Psoas muscle (tissue), 8 donors: ENCODE data around the gene THBS3. TPM values are rescaled to one million over a fixed set of nuclear protein-coding genes. Genes with fewer than 3 reads are reported as not detected.

ENCODE experiments used
- ATAC-seq, 4 donors: fragments of 200-7000 bp; cut with Tn5 transposase; one replicate each; pipeline ENCODE4 v1.9.1; 2020; ENCODE audit warnings: moderate library complexity in 3 of 4, mild to moderate bottlenecking in 2 of 4
- DNase-seq, 2 donors: peaks; one replicate each; pipeline ENCODE4 v3.0.0-alpha.2; 2020
- H3K27ac ChIP-seq: fragments of 200-600 bp; one replicate; pipeline ENCODE4 v1.8.0; 2022
- H3K27me3 ChIP-seq, 3 donors: fragments of 200-600 bp in 1 of 3; one replicate each; pipeline versions ENCODE4 v1.6.1 to v1.8.0; 2013 to 2022; ENCODE audit warnings: low read length in 2 of 3, mild to moderate bottlenecking in 2 of 3, moderate library complexity in 1 of 3; ENCODE audit not compliant: insufficient read depth in 3 of 3
- H3K36me3 ChIP-seq, 2 donors: fragments of 200-600 bp in 1 of 2; one replicate each; pipeline versions ENCODE4 v1.6.1 to v1.8.0; 2013 to 2022; ENCODE audit warnings: low read depth in 1 of 2, mild to moderate bottlenecking in 1 of 2, moderate library complexity in 1 of 2; ENCODE audit not compliant: insufficient read depth in 1 of 2
- H3K4me1 ChIP-seq: fragments of 200-600 bp; one replicate; pipeline ENCODE4 v1.8.0; 2022
- H3K4me3 ChIP-seq: fragments of 200-600 bp; one replicate; pipeline ENCODE4 v1.8.0; 2022; ENCODE audit warnings: mild to moderate bottlenecking
- H3K9me3 ChIP-seq: fragments of 200-600 bp; one replicate; pipeline ENCODE4 v1.8.0; 2022
- CTCF ChIP-seq: fragments of 200-600 bp; IDR thresholded peaks from one replicate; pipeline ENCODE4 v1.8.0; 2022; ENCODE audit warnings: antibody characterized with exemption
- WGBS, 3 donors: extraction: QIAGEN DNeasy Blood & Tissue Kit; methylation state at CpG; one replicate each; pipeline versions ENCODE4 v1.1.6 to v1.1.7; 2013; 5-methylcytosine and 5-hydroxymethylcytosine counted together
- intact Hi-C, 2 donors: fragments of 100-400 bp; cut with DNase I; formaldehyde crosslinking; loops; one replicate each; pipeline versions ENCODE4 v1.11.0 to v1.14.2; 2022
- polyA plus RNA-seq, 3 donors: library from polyadenylated mRNA; stranded (reverse); fragments of 200-250 nt; gene quantifications; one replicate each; pipeline ENCODE4 v1.2.3, GENCODE V29; 2013
- total RNA-seq, 4 donors: library from RNA; stranded (reverse); fragmentation: NEBNext Ultra II Directional in 2 of 4; extraction: Animal tissue kit (Norgen Biotek cat#: 25700) in 2 of 4; gene quantifications; one replicate each; pipeline versions ENCODE4 v1.2.1 to v1.2.4, GENCODE V29; 2021 to 2023
- donor health status: healthy with polysubstance abuse.
- donor health status: DM: no; HTN: no; CAD: no; lungs with moderate emphysema.
- donor health status: Bipolar disorder and iron deficiency.
- donor health status: healthy.
- donor health status: DM: yes; HTN: yes; CAD: no.
- donor health status: DM: no; HTN: no; CAD: no.
- donor health status: DM: no; HTN: no; CAD: no.
- donor health status: DM: yes; HTN: yes; CAD: no.

The THBS3 gene
- total and polyA plus RNA-seq, 7 donors: 2.8 to 8.1 (median 3.5) TPM

- Histone ChIP-seq H3K4me3 (peak overlapping the region; percentile 69), H3K9me3 (no peaks in the 10 kb centered on the region), H3K36me3 (peaks cover 0 to 23% of the 10 kb centered on the region in 2 donors), H3K27ac (peak overlapping the region; percentile 91), H3K4me1 (peaks cover 16% of the 10 kb centered on the region), H3K27me3 (no peaks in the 10 kb centered on the region)
- TF ChIP-seq CTCF: peak; percentile 28
- 0% methylated on average over 49 to 53 of the region's 53 CpGs for WGBS, 3 donors
- ATAC-seq (peak; percentile 93 to 95 (median 94)), DNase-seq (peak; percentile 97 to 98)
- intact Hi-C loops: no loop called here
Observed at GRCh38 chr1:155244368-155245162, 36.9 kb upstream of the THBS3 start.

DNA sequence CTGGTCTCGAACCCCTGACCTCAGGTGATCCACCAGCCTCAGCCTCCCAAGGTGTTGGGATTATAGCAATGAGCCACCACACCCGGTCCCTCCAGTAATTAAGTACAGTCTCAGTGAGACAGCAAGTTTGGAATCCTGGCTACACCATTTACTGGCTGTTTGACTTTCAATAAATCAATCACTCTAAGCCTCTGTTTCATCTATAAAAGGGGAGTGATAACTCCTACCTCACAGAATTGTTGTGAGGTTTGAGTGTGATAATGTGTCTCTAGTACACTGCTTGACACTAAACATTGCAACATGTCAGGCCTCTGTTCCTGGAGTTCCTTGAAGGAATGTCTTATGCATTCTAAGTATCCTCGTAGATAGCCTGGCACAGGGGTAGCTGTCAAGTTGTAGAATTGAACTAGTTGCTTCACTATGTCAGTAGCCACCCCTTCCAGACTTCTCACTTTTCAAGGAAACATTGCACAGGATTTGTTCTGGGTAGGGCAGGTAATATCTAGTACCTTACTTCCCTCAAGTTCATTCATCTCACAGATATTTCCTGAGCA is 35.2 kb upstream of the THBS3 start:
- ATAC-seq: no peak
- intact Hi-C loops: no loop called here
- TF ChIP-seq CTCF: no peak
- Histone ChIP-seq H3K4me3 (peak overlapping the region; percentile 69), H3K27ac (peak overlapping the region; percentile 91), H3K27me3 (no peaks in the 10 kb centered on the region), H3K9me3 (no peaks in the 10 kb centered on the region), H3K4me1 (peaks cover 16% of the 10 kb centered on the region), H3K36me3 (peaks cover 0 to 14% of the 10 kb centered on the region in 2 donors)
- no peak for DNase-seq
- WGBS, 3 donors: 66 to 90% (median 73%) methylated on average over 3 of the region's 3 CpGs

DNA sequence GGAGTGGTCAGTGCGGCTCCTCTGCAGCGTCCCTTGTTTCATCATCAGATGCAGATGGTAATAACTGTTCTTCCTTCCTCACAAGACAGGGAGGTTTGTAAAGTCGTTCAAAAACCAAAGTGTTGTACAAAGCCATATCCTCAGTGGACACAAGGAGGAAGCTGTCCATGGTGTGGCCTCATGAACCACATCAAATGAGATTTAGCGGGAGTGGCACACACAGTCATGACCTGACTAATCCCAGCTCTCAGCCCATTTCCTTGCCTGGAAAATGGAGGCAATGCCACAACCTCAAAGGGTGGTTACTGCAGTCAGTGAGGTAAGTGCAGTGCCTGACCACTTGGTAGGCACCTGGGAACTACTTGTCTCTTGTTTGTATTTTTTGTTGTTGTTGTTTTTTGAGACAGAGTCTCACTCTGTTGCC is 34.2 kb upstream of the THBS3 start:
- ATAC-seq (no peak), DNase-seq (no peak)
- no peak for TF ChIP-seq CTCF
- H3K4me3 ChIP-seq: no peak overlapping the region
- peaks cover 16% of the 10 kb centered on the region for H3K4me1 ChIP-seq
- no peaks in the 10 kb centered on the region for H3K9me3 ChIP-seq
- intact Hi-C loops: no loop called here
- 59 to 67% (median 61%) methylated on average over 4 of the region's 4 CpGs for WGBS, 3 donors
- H3K27ac ChIP-seq: no peak overlapping the region
- no peaks in the 10 kb centered on the region for H3K27me3 ChIP-seq
- peaks cover 2 to 12% of the 10 kb centered on the region in 2 donors for H3K36me3 ChIP-seq

DNA sequence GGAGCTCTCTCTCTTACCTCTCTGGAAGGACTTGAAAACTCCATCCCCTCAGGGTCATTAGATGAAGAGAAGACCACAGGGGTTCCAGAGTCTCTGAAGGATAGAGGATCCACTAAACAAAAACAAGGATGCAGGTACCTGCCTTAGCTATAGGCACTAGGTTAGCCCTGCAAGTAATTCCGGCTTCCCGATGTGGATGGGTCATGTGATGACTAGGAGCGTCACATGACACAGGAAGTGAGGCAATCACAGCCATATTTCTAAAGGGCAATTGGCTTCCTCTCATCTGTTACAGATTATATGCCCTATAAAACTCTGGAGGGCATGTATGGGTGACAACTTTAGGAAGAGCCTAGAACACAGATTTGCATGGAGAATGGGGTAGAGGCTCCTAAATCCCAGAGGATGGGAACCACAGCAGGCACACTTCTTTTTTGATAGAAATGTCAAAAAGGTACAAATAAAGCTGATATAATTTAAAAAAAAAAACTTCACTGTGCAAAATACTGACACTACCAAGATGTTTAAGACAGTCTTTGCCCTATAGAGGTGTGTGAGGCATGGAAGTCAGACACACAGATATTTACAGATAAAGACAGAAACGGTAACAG is 33.5 kb upstream of the THBS3 start:
- DNase-seq (no peak), ATAC-seq (peak; percentile 35 to 58 (median 48))
- Histone ChIP-seq H3K36me3 (peaks cover 3 to 18% of the 10 kb centered on the region in 2 donors), H3K4me3 (peak overlapping the region; percentile 61), H3K9me3 (no peaks in the 10 kb centered on the region), H3K27me3 (no peaks in the 10 kb centered on the region), H3K4me1 (peaks cover 16% of the 10 kb centered on the region), H3K27ac (no peak overlapping the region)
- intact Hi-C loops: no loop called here
- TF ChIP-seq CTCF: no peak
- 12 to 15% (median 13%) methylated on average over 4 of the region's 4 CpGs for WGBS, 3 donors
